HG02610 (cell line): ENCODE data around the gene ANKS1B.
"Not testable (repeated sequence)": the region's sequence is repeated elsewhere in the genome, so short reads cannot be mapped to it uniquely, and the experiment has no call there.

ENCODE experiments used
- ATAC-seq: cut with Tn5 transposase; IDR thresholded peaks from one replicate; pipeline ENCODE4 v1.9.1; 2021; ENCODE audit warnings: mild to moderate bottlenecking, moderate library complexity; ENCODE audit not compliant: unreplicated experiment

The ANKS1B gene

GRCh38 chr12:98799822-98800221 is 1184.9 kb downstream of the ANKS1B start:
- no peak for ATAC-seq

- ATAC-seq = no peak
These were observed 1185.5 kb downstream of the ANKS1B start for GRCh38 chr12:98799146-98799810.

- no peak for ATAC-seq
These were observed 1187.5 kb downstream of the ANKS1B start for GRCh38 chr12:98797200-98797599.

- ATAC-seq = no peak
These were observed 1188.0 kb downstream of the ANKS1B start for GRCh38 chr12:98796745-98797144.

- ATAC-seq = no peak
These were observed 1191.6 kb downstream of the ANKS1B start for GRCh38 chr12:98793121-98793520.

- no peak for ATAC-seq
These were observed 1193.3 kb downstream of the ANKS1B start for GRCh38 chr12:98791406-98791805.

- no peak for ATAC-seq
These were observed 1196.3 kb downstream of the ANKS1B start for GRCh38 chr12:98788396-98788795.

- no peak for ATAC-seq
These were observed 1198.1 kb downstream of the ANKS1B start for GRCh38 chr12:98786653-98787052.

- ATAC-seq = no peak
These were observed 1201.3 kb downstream of the ANKS1B start for GRCh38 chr12:98783420-98783819.

GRCh38 chr12:98780261-98780660 is 1204.5 kb downstream of the ANKS1B start:
- ATAC-seq = no peak

GRCh38 chr12:98772818-98773217 is 1211.9 kb downstream of the ANKS1B start:
- no peak for ATAC-seq

GRCh38 chr12:98771811-98772752 is 1212.7 kb downstream of the ANKS1B start:
- ATAC-seq = no peak

- ATAC-seq = no peak
These were observed 1214.5 kb downstream of the ANKS1B start for GRCh38 chr12:98770230-98770629.

GRCh38 chr12:98769068-98769467 is 1215.7 kb downstream of the ANKS1B start:
- ATAC-seq = no peak

GRCh38 chr12:98767248-98767647 is 1217.5 kb downstream of the ANKS1B start:
- no peak for ATAC-seq

GRCh38 chr12:98763656-98764055 is 1221.1 kb downstream of the ANKS1B start:
- ATAC-seq = no peak

GRCh38 chr12:98758331-98758730 is 1226.4 kb downstream of the ANKS1B start:
- ATAC-seq = no peak

GRCh38 chr12:98757455-98757854 is 1227.3 kb downstream of the ANKS1B start:
- no peak for ATAC-seq

GRCh38 chr12:98755855-98756254 is 1228.9 kb downstream of the ANKS1B start:
- not testable (repeated sequence) for ATAC-seq

- ATAC-seq = peak; percentile 98
These were observed 1230.6 kb downstream of the ANKS1B start for GRCh38 chr12:98754095-98754494.

- ATAC-seq = no peak
These were observed 1232.0 kb downstream of the ANKS1B start for GRCh38 chr12:98752726-98753125.

GRCh38 chr12:98751580-98752115 is 1233.1 kb downstream of the ANKS1B start:
- ATAC-seq = no peak
